HepG2 (cell line): ENCODE results near the gene ZFYVE26. TPM values are rescaled to one million over a fixed set of nuclear protein-coding genes. Genes with fewer than 3 reads are reported as not detected.

Experiments used
- BCL6 ChIP-seq: IDR thresholded peaks from 2 replicates; pipeline ENCODE4 v1.6.1; 2016; ENCODE audit warnings: missing genetic modification reagents, missing compliant biosample characterization
- EEA1 ChIP-seq: sonication (generic); formaldehyde crosslinking; IDR thresholded peaks from 2 replicates; pipeline ENCODE4 v1.5.1; 2020; ENCODE audit warnings: mild to moderate bottlenecking, missing genetic modification reagents, borderline replicate concordance
- FLYWCH1 ChIP-seq: sonication (generic); formaldehyde crosslinking; IDR thresholded peaks from 2 replicates; pipeline ENCODE4 v1.8.1; 2023; ENCODE audit warnings: mild to moderate bottlenecking, missing genetic modification reagents
- HOXD1 ChIP-seq: sonication (generic); formaldehyde crosslinking; IDR thresholded peaks from 2 replicates; pipeline ENCODE4 v1.5.0; 2020; ENCODE audit warnings: missing genetic modification reagents
- KLF13 ChIP-seq: sonication (generic); formaldehyde crosslinking; IDR thresholded peaks from 2 replicates; pipeline ENCODE4 v1.4.0; 2020; ENCODE audit warnings: mild to moderate bottlenecking, missing genetic modification reagents
- NFATC3 ChIP-seq: sonication (generic); formaldehyde crosslinking; IDR thresholded peaks from 2 replicates; pipeline ENCODE4 v1.5.1; 2020; ENCODE audit warnings: mild to moderate bottlenecking, missing genetic modification reagents
- RBAK ChIP-seq: sonication (generic); formaldehyde crosslinking; IDR thresholded peaks from 2 replicates; pipeline ENCODE4 v1.5.1; 2020; ENCODE audit warnings: mild to moderate bottlenecking, missing genetic modification reagents
- TP53 ChIP-seq: sonication (generic); formaldehyde crosslinking; conservative IDR thresholded peaks from 2 replicates; pipeline ENCODE4 v1.4.0; 2020; ENCODE audit warnings: missing genetic modification reagents
- TRIM24 ChIP-seq: sonication (generic); formaldehyde crosslinking; IDR thresholded peaks from 2 replicates; pipeline ENCODE4 v1.8.0; 2022; ENCODE audit warnings: mild to moderate bottlenecking, missing genetic modification reagents
- ZBTB7A ChIP-seq: sonication (generic); formaldehyde crosslinking; IDR thresholded peaks from 2 replicates; pipeline ENCODE4 v1.8.0; 2022; ENCODE audit warnings: mild to moderate bottlenecking, missing genetic modification reagents
- ZKSCAN5 ChIP-seq: sonication (generic); formaldehyde crosslinking; IDR thresholded peaks from 2 replicates; pipeline ENCODE4 v1.5.1; 2020; ENCODE audit warnings: mild to moderate bottlenecking, missing genetic modification reagents
- ZNF124 ChIP-seq: sonication (generic); formaldehyde crosslinking; IDR thresholded peaks from 2 replicates; pipeline ENCODE4 v1.4.0; 2020; ENCODE audit warnings: missing genetic modification reagents
- ZNF460 ChIP-seq: sonication (generic); formaldehyde crosslinking; IDR thresholded peaks from 2 replicates; pipeline ENCODE4 v1.5.1; 2020; ENCODE audit warnings: missing genetic modification reagents, mild to moderate bottlenecking, borderline replicate concordance
- ZNF558 ChIP-seq: sonication (generic); formaldehyde crosslinking; IDR thresholded peaks from 2 replicates; pipeline ENCODE4 v1.9.0; 2022; ENCODE audit warnings: mild to moderate bottlenecking, missing genetic modification reagents, borderline replicate concordance
- ZNF614 ChIP-seq: IDR thresholded peaks from 2 replicates; pipeline ENCODE4 v1.6.1; 2018; ENCODE audit warnings: missing biosample characterization, missing genetic modification reagents, inconsistent platforms, borderline replicate concordance
- ZNF644 ChIP-seq: IDR thresholded peaks from 2 replicates; pipeline ENCODE4 v1.6.1; 2016; ENCODE audit warnings: low read depth
- polyA plus RNA-seq, 8 experiments: library from polyadenylated mRNA; depleted of rRNA in 3 of 8; stranded (reverse) in 7 of 8; unstranded in 1 of 8; fragments of >200 nt; fragmentation: Illumina TruSeq in 4 of 8; extraction: Trizol in 4 of 8; gene quantifications; 2 replicates each; pipeline versions ENCODE4 v1.2.1 to v1.2.3, GENCODE V29; 2011 to 2016; ENCODE audit warnings: low read depth in 4 of 8, missing spikeins in 1 of 8, mixed read lengths in 1 of 8; ENCODE audit not compliant: insufficient read depth in 1 of 8
- total RNA-seq, 5 experiments: library from RNA; depleted of rRNA; stranded (reverse); fragments of >200 nt; fragmentation: Illumina TruSeq; extraction: Trizol; gene quantifications; 2 replicates each; pipeline ENCODE4 v1.2.3, GENCODE V29; 2016; ENCODE audit warnings: low read depth in 1 of 5
- TF ChIP-seq, protein P1 (sequence below): sonication (generic); formaldehyde crosslinking; IDR thresholded peaks from 2 replicates; pipeline ENCODE4 v1.4.0; 2020; ENCODE audit warnings: missing genetic modification reagents
- TF ChIP-seq, protein P2 (sequence below): sonication (generic); formaldehyde crosslinking; IDR thresholded peaks from 2 replicates; pipeline ENCODE4 v1.4.0; 2020; ENCODE audit warnings: mild to moderate bottlenecking, missing genetic modification reagents, borderline replicate concordance
- TF ChIP-seq, protein P3 (sequence below): sonication (generic); formaldehyde crosslinking; IDR thresholded peaks from 2 replicates; pipeline ENCODE4 v1.4.0; 2020; ENCODE audit warnings: missing genetic modification reagents, low read depth, mild to moderate bottlenecking, borderline replicate concordance
- TF ChIP-seq, protein P4 (sequence below): sonication (generic); formaldehyde crosslinking; IDR thresholded peaks from 2 replicates; pipeline ENCODE4 v1.8.0; 2022; ENCODE audit warnings: mild to moderate bottlenecking, missing genetic modification reagents, moderate library complexity
- TF ChIP-seq, protein P5 (sequence below): sonication (generic); formaldehyde crosslinking; IDR thresholded peaks from 2 replicates; pipeline ENCODE4 v1.5.0; 2020; ENCODE audit warnings: missing genetic modification reagents

ZFYVE26 gene
- total and polyA plus RNA-seq, 2 of the 13 experiments (the other 11 are each of a cell fraction or from before 2014, with no cell fraction given): 13.6 to 16.4 TPM

DNA sequence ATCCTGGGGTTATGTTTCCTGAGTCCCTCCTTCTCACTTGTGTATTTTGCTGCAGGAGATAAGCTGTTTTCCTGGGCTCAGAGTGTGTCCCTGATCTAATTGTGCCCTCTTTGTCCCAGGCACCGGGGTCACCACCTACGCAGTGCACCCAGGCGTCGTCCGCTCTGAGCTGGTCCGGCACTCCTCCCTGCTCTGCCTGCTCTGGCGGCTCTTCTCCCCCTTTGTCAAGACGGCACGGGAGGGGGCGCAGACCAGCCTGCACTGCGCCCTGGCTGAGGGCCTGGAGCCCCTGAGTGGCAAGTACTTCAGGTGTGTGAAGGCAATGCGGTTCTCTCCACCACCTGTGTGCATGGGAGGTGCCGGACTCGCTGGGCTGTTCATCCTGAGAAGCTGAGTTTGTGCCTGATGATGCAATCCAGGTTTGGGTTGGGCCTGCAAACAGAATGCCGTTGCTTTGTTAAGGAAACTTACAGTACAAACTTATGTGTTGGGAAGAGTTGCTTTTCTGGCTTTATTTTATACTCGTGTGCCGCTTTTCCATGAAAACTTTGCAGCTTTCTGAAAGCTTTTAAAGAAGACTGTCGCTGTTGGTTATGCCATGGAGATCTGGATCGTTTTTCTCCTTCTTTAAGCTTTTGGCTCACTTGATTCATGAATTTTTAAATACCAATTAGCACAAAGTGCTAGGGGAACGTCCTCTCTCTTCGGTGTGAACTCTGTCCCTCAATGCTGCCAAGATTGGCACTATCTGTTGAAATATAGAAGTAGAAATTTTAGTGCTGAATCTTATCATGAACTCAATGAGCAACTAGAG is 87.1 kb downstream of the ZFYVE26 start (continued):
- TF ChIP-seq, protein P1, sequence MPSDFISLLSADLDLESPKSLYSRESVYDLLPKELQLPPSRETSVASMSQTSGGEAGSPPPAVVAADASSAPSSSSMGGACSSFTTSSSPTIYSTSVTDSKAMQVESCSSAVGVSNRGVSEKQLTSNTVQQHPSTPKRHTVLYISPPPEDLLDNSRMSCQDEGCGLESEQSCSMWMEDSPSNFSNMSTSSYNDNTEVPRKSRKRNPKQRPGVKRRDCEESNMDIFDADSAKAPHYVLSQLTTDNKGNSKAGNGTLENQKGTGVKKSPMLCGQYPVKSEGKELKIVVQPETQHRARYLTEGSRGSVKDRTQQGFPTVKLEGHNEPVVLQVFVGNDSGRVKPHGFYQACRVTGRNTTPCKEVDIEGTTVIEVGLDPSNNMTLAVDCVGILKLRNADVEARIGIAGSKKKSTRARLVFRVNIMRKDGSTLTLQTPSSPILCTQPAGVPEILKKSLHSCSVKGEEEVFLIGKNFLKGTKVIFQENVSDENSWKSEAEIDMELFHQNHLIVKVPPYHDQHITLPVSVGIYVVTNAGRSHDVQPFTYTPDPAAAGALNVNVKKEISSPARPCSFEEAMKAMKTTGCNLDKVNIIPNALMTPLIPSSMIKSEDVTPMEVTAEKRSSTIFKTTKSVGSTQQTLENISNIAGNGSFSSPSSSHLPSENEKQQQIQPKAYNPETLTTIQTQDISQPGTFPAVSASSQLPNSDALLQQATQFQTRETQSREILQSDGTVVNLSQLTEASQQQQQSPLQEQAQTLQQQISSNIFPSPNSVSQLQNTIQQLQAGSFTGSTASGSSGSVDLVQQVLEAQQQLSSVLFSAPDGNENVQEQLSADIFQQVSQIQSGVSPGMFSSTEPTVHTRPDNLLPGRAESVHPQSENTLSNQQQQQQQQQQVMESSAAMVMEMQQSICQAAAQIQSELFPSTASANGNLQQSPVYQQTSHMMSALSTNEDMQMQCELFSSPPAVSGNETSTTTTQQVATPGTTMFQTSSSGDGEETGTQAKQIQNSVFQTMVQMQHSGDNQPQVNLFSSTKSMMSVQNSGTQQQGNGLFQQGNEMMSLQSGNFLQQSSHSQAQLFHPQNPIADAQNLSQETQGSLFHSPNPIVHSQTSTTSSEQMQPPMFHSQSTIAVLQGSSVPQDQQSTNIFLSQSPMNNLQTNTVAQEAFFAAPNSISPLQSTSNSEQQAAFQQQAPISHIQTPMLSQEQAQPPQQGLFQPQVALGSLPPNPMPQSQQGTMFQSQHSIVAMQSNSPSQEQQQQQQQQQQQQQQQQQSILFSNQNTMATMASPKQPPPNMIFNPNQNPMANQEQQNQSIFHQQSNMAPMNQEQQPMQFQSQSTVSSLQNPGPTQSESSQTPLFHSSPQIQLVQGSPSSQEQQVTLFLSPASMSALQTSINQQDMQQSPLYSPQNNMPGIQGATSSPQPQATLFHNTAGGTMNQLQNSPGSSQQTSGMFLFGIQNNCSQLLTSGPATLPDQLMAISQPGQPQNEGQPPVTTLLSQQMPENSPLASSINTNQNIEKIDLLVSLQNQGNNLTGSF (CRISPR knock-in tag): no peak
- TF ChIP-seq ZNF460 (CRISPR knock-in tag) (no peak), TRIM24 (no peak), ZNF614 (CRISPR knock-in tag) (no peak), ZBTB7A (CRISPR knock-in tag) (peak; percentile 77; the same call in 1 of the 2 replicates), ZNF124 (CRISPR knock-in tag) (no peak), HOXD1 (no peak), KLF13 (no peak), TP53 (CRISPR knock-in tag) (no peak), ZNF644 (peak; percentile 40; the same call in 1 of the 2 replicates), RBAK (CRISPR knock-in tag) (no peak), FLYWCH1 (CRISPR knock-in tag) (no peak), ZNF558 (CRISPR knock-in tag) (no peak), EEA1 (CRISPR knock-in tag) (no peak), BCL6 (peak; percentile 7; the same call in 1 of the 2 replicates), NFATC3 (CRISPR knock-in tag) (no peak), ZKSCAN5 (CRISPR knock-in tag) (no peak)
- TF ChIP-seq, protein P2, sequence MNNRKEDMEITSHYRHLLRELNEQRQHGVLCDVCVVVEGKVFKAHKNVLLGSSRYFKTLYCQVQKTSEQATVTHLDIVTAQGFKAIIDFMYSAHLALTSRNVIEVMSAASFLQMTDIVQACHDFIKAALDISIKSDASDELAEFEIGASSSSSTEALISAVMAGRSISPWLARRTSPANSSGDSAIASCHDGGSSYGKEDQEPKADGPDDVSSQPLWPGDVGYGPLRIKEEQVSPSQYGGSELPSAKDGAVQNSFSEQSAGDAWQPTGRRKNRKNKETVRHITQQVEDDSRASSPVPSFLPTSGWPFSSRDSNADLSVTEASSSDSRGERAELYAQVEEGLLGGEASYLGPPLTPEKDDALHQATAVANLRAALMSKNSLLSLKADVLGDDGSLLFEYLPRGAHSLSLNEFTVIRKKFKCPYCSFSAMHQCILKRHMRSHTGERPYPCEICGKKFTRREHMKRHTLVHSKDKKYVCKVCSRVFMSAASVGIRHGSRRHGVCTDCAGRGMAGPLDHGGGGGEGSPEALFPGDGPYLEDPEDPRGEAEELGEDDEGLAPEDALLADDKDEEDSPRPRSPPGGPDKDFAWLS (CRISPR knock-in tag): no peak
- TF ChIP-seq, protein P3, sequence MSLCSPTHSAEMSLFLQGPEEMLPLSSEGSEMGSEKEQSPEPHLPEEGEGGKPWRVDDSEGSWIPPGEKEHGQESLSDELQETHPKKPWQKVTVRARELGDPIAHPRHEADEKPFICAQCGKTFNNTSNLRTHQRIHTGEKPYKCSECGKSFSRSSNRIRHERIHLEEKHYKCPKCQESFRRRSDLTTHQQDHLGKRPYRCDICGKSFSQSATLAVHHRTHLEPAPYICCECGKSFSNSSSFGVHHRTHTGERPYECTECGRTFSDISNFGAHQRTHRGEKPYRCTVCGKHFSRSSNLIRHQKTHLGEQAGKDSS (CRISPR knock-in tag): no peak
- TF ChIP-seq, protein P4, sequence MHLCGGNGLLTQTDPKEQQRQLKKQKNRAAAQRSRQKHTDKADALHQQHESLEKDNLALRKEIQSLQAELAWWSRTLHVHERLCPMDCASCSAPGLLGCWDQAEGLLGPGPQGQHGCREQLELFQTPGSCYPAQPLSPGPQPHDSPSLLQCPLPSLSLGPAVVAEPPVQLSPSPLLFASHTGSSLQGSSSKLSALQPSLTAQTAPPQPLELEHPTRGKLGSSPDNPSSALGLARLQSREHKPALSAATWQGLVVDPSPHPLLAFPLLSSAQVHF (CRISPR knock-in tag): no peak
- TF ChIP-seq, protein P5, sequence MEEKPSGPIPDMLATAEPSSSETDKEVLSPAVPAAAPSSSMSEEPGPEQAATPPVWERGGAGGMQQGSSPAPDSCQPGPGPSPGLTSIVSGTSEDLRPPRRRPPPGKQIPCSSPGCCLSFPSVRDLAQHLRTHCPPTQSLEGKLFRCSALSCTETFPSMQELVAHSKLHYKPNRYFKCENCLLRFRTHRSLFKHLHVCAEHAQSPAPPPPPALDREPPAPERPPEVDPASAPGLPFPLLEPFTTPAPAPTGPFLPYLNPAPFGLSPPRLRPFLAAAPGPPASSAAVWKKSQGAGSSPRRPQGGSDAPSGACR: peak; percentile 86; the same call in 1 of the 2 replicates
